ENCODE results near the gene GPR35.
A peak's percentile ranks its signal among the peaks of the same experiment; 100 is the strongest.

The GPR35 gene

GRCh38 chr2:240577281-240578109, 47.8 kb upstream of the GPR35 start:
- no peaks in the 10 kb centered on the region for H3K27me3 ChIP-seq (ENCODE audit: low read depth, low read length)
- no peak overlapping the region for H3K9ac ChIP-seq (ENCODE audit: low read length)
- no peaks in the 10 kb centered on the region for H4K20me1 ChIP-seq (ENCODE audit: insufficient read depth, low read length)
- no peak for TF ChIP-seq EZH2phosphoT487 (IDR thresholded peaks at IDR 0.05; ENCODE audit: low read depth)
- H3K36me3 ChIP-seq (replicated peaks; ENCODE audit: low read depth, low read length), result peaks cover 20% of the 10 kb centered on the region
- peaks cover 23% of the 10 kb centered on the region for H3K79me2 ChIP-seq (ENCODE audit: low read length)
- H3K4me1 ChIP-seq (ENCODE audit: low read length), result peaks cover 26% of the 10 kb centered on the region
- no peaks in the 10 kb centered on the region for H3K9me3 ChIP-seq (ENCODE audit: insufficient read depth, low read length)
- no peak overlapping the region for H3K27ac ChIP-seq (ENCODE audit: low read length)
- H3K4me3 ChIP-seq (ENCODE audit: low read length), result no peak overlapping the region
- no peak overlapping the region for H3K4me2 ChIP-seq (ENCODE audit: low read length)
- H2AFZ ChIP-seq (ENCODE audit: low read depth, low read length), result no peak overlapping the region

GRCh38 chr2:240578110-240578450, 47.2 kb upstream of the GPR35 start:
- Histone ChIP-seq H3K4me2 (ENCODE audit: low read length) (no peak overlapping the region), H3K4me3 (ENCODE audit: low read length) (no peak overlapping the region), H3K27ac (ENCODE audit: low read length) (no peak overlapping the region), H3K27me3 (ENCODE audit: low read depth, low read length) (no peaks in the 10 kb centered on the region), H2AFZ (ENCODE audit: low read depth, low read length) (no peak overlapping the region), H3K4me1 (ENCODE audit: low read length) (peaks cover 28% of the 10 kb centered on the region), H3K9ac (ENCODE audit: low read length) (no peak overlapping the region), H3K9me3 (ENCODE audit: insufficient read depth, low read length) (no peaks in the 10 kb centered on the region), H3K79me2 (ENCODE audit: low read length) (peaks cover 29% of the 10 kb centered on the region), H4K20me1 (ENCODE audit: insufficient read depth, low read length) (no peaks in the 10 kb centered on the region), H3K36me3 (replicated peaks; ENCODE audit: low read depth, low read length) (peaks cover 25% of the 10 kb centered on the region)
- TF ChIP-seq EZH2phosphoT487 (IDR thresholded peaks at IDR 0.05; ENCODE audit: low read depth) (no peak), CTCF (IDR thresholded peaks at IDR 0.05; ENCODE audit: low read depth, low read length) (no peak)

GRCh38 chr2:240578488-240578887, 46.8 kb upstream of the GPR35 start:
- peaks cover 33% of the 10 kb centered on the region for H3K79me2 ChIP-seq (ENCODE audit: low read length)
- TF ChIP-seq EZH2phosphoT487 (IDR thresholded peaks at IDR 0.05; ENCODE audit: low read depth), result no peak
- TF ChIP-seq CTCF (IDR thresholded peaks at IDR 0.05; ENCODE audit: low read depth, low read length), result no peak
- H2AFZ ChIP-seq (ENCODE audit: low read depth, low read length), result no peak overlapping the region
- no peaks in the 10 kb centered on the region for H3K9me3 ChIP-seq (ENCODE audit: insufficient read depth, low read length)
- H3K27me3 ChIP-seq (ENCODE audit: low read depth, low read length), result no peaks in the 10 kb centered on the region
- no peaks in the 10 kb centered on the region for H4K20me1 ChIP-seq (ENCODE audit: insufficient read depth, low read length)
- peaks cover 29% of the 10 kb centered on the region for H3K36me3 ChIP-seq (replicated peaks; ENCODE audit: low read depth, low read length)
- peaks cover 32% of the 10 kb centered on the region for H3K4me1 ChIP-seq (ENCODE audit: low read length)
- H3K9ac ChIP-seq (ENCODE audit: low read length), result no peak overlapping the region
- no peak overlapping the region for H3K4me2 ChIP-seq (ENCODE audit: low read length)
- H3K4me3 ChIP-seq (ENCODE audit: low read length), result no peak overlapping the region
- peak overlapping the region; percentile 96 for H3K27ac ChIP-seq (ENCODE audit: low read length)

- Histone ChIP-seq H3K9me3 (ENCODE audit: insufficient read depth, low read length) (no peaks in the 10 kb centered on the region), H3K27ac (ENCODE audit: low read length) (peak overlapping the region; percentile 96), H3K4me1 (ENCODE audit: low read length) (peaks cover 39% of the 10 kb centered on the region), H3K4me2 (ENCODE audit: low read length) (peak overlapping the region; percentile 71), H3K79me2 (ENCODE audit: low read length) (peaks cover 38% of the 10 kb centered on the region), H3K9ac (ENCODE audit: low read length) (peak overlapping the region; percentile 64; the same call in 1 of the 2 replicates), H2AFZ (ENCODE audit: low read depth, low read length) (no peak overlapping the region), H4K20me1 (ENCODE audit: insufficient read depth, low read length) (no peaks in the 10 kb centered on the region), H3K27me3 (ENCODE audit: low read depth, low read length) (no peaks in the 10 kb centered on the region), H3K4me3 (ENCODE audit: low read length) (peak overlapping the region; percentile 36; the same call in 1 of the 2 replicates), H3K36me3 (replicated peaks; ENCODE audit: low read depth, low read length) (peaks cover 34% of the 10 kb centered on the region)
- no peak for TF ChIP-seq EZH2phosphoT487 (IDR thresholded peaks at IDR 0.05; ENCODE audit: low read depth)
- no peak for TF ChIP-seq CTCF (IDR thresholded peaks at IDR 0.05; ENCODE audit: low read depth, low read length)
Measured at GRCh38 chr2:240579071-240579762, 46.1 kb upstream of the GPR35 start.

Data from OCI-LY3 (cell line).